UCSD-AML1 (cell line): ENCODE results near the gene CENPP.
"Not testable (repeated sequence)": the region's sequence is repeated elsewhere in the genome, so short reads cannot be mapped to it uniquely, and the experiment has no call there.

Source experiments
- DNase-seq: peaks from one replicate; lab custom pipeline; 2025; ENCODE audit not compliant: unreplicated experiment; lab: John Stamatoyannopoulos, UW

CENPP gene

GRCh38 chr9:92377876-92378275, 52.1 kb downstream of the CENPP start:
- DNase-seq: no peak

GRCh38 chr9:92378865-92379560, 53.3 kb downstream of the CENPP start:
- no peak for DNase-seq

- DNase-seq: no peak
Measured at GRCh38 chr9:92380603-92381002, 54.9 kb downstream of the CENPP start.

GRCh38 chr9:92381775-92382174, 56.0 kb downstream of the CENPP start:
- DNase-seq: no peak

- no peak for DNase-seq
Measured at GRCh38 chr9:92384375-92384774, 58.6 kb downstream of the CENPP start.

- no peak for DNase-seq
Measured at GRCh38 chr9:92385001-92385400, 59.2 kb downstream of the CENPP start.

GRCh38 chr9:92385477-92385876, 59.7 kb downstream of the CENPP start:
- no peak for DNase-seq

GRCh38 chr9:92385953-92386352, 60.2 kb downstream of the CENPP start:
- DNase-seq: no peak

GRCh38 chr9:92392690-92393089, 66.9 kb downstream of the CENPP start:
- DNase-seq: no peak

- no peak for DNase-seq
Measured at GRCh38 chr9:92393686-92394085, 67.9 kb downstream of the CENPP start.

- DNase-seq: no peak
Measured at GRCh38 chr9:92395617-92396016, 69.9 kb downstream of the CENPP start.

- no peak for DNase-seq
Measured at GRCh38 chr9:92397853-92398252, 72.1 kb downstream of the CENPP start.

GRCh38 chr9:92402360-92402759, 76.6 kb downstream of the CENPP start:
- DNase-seq: no peak

- no peak for DNase-seq
Measured at GRCh38 chr9:92402826-92403745, 77.3 kb downstream of the CENPP start.

GRCh38 chr9:92404042-92404836, 78.5 kb downstream of the CENPP start, which contains the start of gene OGN:
Gene OGN (minus strand): TSS chr9:92404578. CDS start chr9:92403407, 1,171 bp downstream.
- DNase-seq: no peak

- no peak for DNase-seq
Measured at GRCh38 chr9:92405818-92406217, 80.1 kb downstream of the CENPP start.

- peak; percentile 44 for DNase-seq
Measured at GRCh38 chr9:92406477-92406876, 80.7 kb downstream of the CENPP start.

GRCh38 chr9:92407818-92408217, 82.1 kb downstream of the CENPP start:
- DNase-seq: no peak

GRCh38 chr9:92408747-92409478, 83.2 kb downstream of the CENPP start:
- DNase-seq: no peak

GRCh38 chr9:92411157-92411556, 85.4 kb downstream of the CENPP start:
- not testable (repeated sequence) for DNase-seq

GRCh38 chr9:92414566-92414965, 88.8 kb downstream of the CENPP start:
- DNase-seq: no peak
